ENCODE measurements around the gene CCDC18.

CCDC18 gene

GRCh38 chr1:93321720-93322119 is 141.2 kb downstream of the CCDC18 start:
- no peak for DNase-seq

- DNase-seq = no peak
These were observed 141.8 kb downstream of the CCDC18 start for GRCh38 chr1:93322349-93322748.

- DNase-seq = no peak
These were observed 142.8 kb downstream of the CCDC18 start for GRCh38 chr1:93323185-93323820.

- no peak for DNase-seq
These were observed 144.3 kb downstream of the CCDC18 start for GRCh38 chr1:93324486-93325464.
